Spleen (tissue), 3 donors: Measurements from ENCODE around the gene ACAN.

Source experiments
- POLR2A ChIP-seq, 3 donors: fragments of 450-650 bp; IDR thresholded peaks; one replicate each; pipeline ENCODE4 v1.5.1; 2017; ENCODE audit warnings: antibody characterized with exemption in 3 of 3, mild to moderate bottlenecking in 1 of 3
- POLR2AphosphoS5 ChIP-seq, 3 donors: sonication (generic); formaldehyde crosslinking; IDR thresholded peaks; one replicate each; pipeline ENCODE4 v1.5.1; 2017; ENCODE audit warnings: antibody characterized with exemption in 3 of 3

DNA sequence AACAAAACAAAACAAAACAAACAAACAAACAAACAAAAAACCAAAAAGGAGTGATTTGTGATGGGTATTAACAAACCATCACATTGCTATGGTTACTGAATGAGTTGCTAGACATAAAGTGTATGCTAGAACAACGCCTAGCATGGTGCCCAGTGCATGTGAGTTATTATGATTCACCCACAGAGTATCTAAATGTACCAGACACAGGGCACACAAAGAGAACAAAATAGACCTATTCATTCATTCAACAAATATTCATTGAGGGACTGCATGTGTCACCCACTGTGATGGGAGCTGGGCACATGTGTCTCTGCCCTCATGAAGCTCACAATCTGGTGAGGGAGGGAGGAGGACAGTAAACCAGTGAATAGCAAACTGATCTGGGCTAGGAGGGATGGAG is 11.6 kb upstream of the ACAN start:
- TF ChIP-seq POLR2AphosphoS5 (IDR thresholded peaks at IDR 0.05) (no peak), POLR2A (IDR thresholded peaks at IDR 0.05) (no peak)
